ENCODE measurements around the gene CPN2. TPM values are rescaled to one million over a fixed set of nuclear protein-coding genes. Genes with fewer than 3 reads are reported as not detected.

The CPN2 gene
- total and polyA plus RNA-seq, 10 of the 15 experiments (the other 5 are each of a cell fraction or from before 2014, with no cell fraction given) = not detected

DNA sequence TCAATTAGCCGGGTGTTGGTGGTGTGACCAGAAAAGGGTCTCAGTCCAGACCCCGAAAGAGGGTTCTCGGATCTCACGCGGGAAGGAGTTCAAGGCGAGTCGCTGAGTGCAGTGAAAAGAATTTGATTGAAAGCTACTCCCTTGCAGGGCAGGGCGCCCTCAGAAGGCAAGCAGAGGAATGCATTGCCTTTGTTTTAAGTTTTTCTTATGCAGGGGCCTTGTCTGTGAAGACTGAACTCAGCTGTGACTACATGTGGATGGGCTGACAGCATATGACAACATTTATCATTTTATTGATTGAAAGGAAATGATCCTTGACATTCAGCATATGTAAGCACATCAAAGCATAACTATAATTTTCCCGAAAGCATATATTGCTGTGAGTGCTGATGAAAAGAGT lies 11.8 kb downstream of the CPN2 start (continued):
- TF ChIP-seq PKNOX1 (IDR thresholded peaks at IDR 0.05) = no peak
- no peak for TF ChIP-seq ATF7 (IDR thresholded peaks at IDR 0.05; ENCODE audit: low read depth)
- TF ChIP-seq HCFC1 (IDR thresholded peaks at IDR 0.05; ENCODE audit: low read length) = no peak
- TF ChIP-seq POU2F2 (IDR thresholded peaks at IDR 0.05; ENCODE audit: borderline replicate concordance, low read depth, low read length) = no peak

- no peaks in the 10 kb centered on the region for H3K4me1 ChIP-seq (ENCODE audit: control insufficient read depth, insufficient read depth, low read length)
- DNase-seq (ENCODE audit: low read depth, low spot score) = no peak
- no peaks in the 10 kb centered on the region for H3K79me2 ChIP-seq (ENCODE audit: control insufficient read depth, insufficient read depth, low read length)
- no peak overlapping the region for H3K4me3 ChIP-seq
- WGBS (ENCODE audit: insufficient coverage, insufficient replicate concordance, low lambda C conversion rate, missing lambda C conversion rate) = 39% methylated on average over 11 of the region's 13 CpGs
- CTCF ChIA-PET = interaction anchor here (0.9 to 1.8 kb wide), 2 partner anchors 66 to 334 kb away, joined by 3 to 6 read pairs; partner anchors contain the start of gene LSG1
- intact Hi-C loops (cut with micrococcal nuclease; ENCODE audit: unreplicated experiment) = loop anchor here (10.0 kb wide), 1 partner anchor 927 kb away; no protein-coding TSS in a partner anchor
- H3K27ac ChIP-seq (ENCODE audit: control insufficient read depth, insufficient read depth) = no peak overlapping the region
- TF ChIP-seq RAD51 (IDR thresholded peaks at IDR 0.05) (no peak), NR2F1 (conservative IDR thresholded peaks at IDR 0.05) (no peak), BACH1 (IDR thresholded peaks at IDR 0.05; ENCODE audit: borderline replicate concordance) (no peak)
- TF ChIP-seq, protein P1, sequence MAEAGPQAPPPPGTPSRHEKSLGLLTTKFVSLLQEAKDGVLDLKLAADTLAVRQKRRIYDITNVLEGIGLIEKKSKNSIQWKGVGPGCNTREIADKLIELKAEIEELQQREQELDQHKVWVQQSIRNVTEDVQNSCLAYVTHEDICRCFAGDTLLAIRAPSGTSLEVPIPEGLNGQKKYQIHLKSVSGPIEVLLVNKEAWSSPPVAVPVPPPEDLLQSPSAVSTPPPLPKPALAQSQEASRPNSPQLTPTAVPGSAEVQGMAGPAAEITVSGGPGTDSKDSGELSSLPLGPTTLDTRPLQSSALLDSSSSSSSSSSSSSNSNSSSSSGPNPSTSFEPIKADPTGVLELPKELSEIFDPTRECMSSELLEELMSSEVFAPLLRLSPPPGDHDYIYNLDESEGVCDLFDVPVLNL (IDR thresholded peaks at IDR 0.05; ENCODE audit: low read depth, low read length) = no peak
- TF ChIP-seq, protein P2, sequence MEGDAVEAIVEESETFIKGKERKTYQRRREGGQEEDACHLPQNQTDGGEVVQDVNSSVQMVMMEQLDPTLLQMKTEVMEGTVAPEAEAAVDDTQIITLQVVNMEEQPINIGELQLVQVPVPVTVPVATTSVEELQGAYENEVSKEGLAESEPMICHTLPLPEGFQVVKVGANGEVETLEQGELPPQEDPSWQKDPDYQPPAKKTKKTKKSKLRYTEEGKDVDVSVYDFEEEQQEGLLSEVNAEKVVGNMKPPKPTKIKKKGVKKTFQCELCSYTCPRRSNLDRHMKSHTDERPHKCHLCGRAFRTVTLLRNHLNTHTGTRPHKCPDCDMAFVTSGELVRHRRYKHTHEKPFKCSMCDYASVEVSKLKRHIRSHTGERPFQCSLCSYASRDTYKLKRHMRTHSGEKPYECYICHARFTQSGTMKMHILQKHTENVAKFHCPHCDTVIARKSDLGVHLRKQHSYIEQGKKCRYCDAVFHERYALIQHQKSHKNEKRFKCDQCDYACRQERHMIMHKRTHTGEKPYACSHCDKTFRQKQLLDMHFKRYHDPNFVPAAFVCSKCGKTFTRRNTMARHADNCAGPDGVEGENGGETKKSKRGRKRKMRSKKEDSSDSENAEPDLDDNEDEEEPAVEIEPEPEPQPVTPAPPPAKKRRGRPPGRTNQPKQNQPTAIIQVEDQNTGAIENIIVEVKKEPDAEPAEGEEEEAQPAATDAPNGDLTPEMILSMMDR (IDR thresholded peaks at IDR 0.05 in 2 of 3, conservative IDR thresholded peaks at IDR 0.05 in 1 of 3; ENCODE audit: control insufficient read depth in 2 of 3, extremely low read depth in 1 of 3, insufficient read depth in 1 of 3, low read depth in 3 of 3, low read length in 3 of 3) = no peak
- H2AFZ ChIP-seq (ENCODE audit: control insufficient read depth, low read depth, low read length) = no peak overlapping the region
- SMC1A ChIA-PET (ENCODE audit: uncharacterized antibody, unreplicated experiment) = interaction anchor here (0.6 to 1.5 kb wide), 3 partner anchors 69 to 1930 kb away, joined by 3 read pairs; no protein-coding TSS in a partner anchor
- FAIRE-seq = no peak
- H3K36me3 ChIP-seq (ENCODE audit: control insufficient read depth in 2 of 2, insufficient read depth in 2 of 2, low read length in 1 of 2) = no peaks in the 10 kb centered on the region
- in situ Hi-C loops (cut with MboI) = loop anchor here (5.0 to 10.0 kb wide), 2 partner anchors 69 to 917 kb away; no protein-coding TSS in a partner anchor
- H3K4me2 ChIP-seq (ENCODE audit: control insufficient read depth, insufficient read depth) = no peak overlapping the region
- H3K9me3 ChIP-seq (replicated peaks; ENCODE audit: control insufficient read depth, insufficient read depth, low read length) = no peaks in the 10 kb centered on the region
- ATAC-seq = no peak
- POLR2A ChIA-PET = no interaction called here
- RAD21 ChIA-PET (ENCODE audit: unreplicated experiment) = no interaction called here
- H4K20me1 ChIP-seq (ENCODE audit: control insufficient read depth, insufficient read depth) = no peaks in the 10 kb centered on the region; the same call in 1 of the 2 replicates
- no TSS peak for BruUV-seq (replicated peaks)
- peaks cover 0 to 4% of the 10 kb centered on the region in 2 experiments; a peak in 3 of 4 replicates for H3K27me3 ChIP-seq (replicated peaks in 1 of 2; ENCODE audit: control insufficient read depth in 2 of 2, insufficient read depth in 2 of 2, low read length in 1 of 2)
- no peak overlapping the region for H3K9ac ChIP-seq (ENCODE audit: control insufficient read depth, insufficient read depth, low read length)
Observed at GRCh38 chr3:194337965-194338753, 13.0 kb downstream of the CPN2 start.
